Endodermal cell (in vitro differentiated cells): Measurements from ENCODE around the gene KRT76. TPM values are rescaled to one million over a fixed set of nuclear protein-coding genes. Genes with fewer than 3 reads are reported as not detected.

Source experiments
- DNase-seq: peaks from one replicate; pipeline ENCODE4 v3.0.0-alpha.2; 2017
- H3K27ac ChIP-seq: 2 replicates; pipeline ENCODE4 v1.5.1; 2013; ENCODE audit warnings: mild to moderate bottlenecking, low read depth, low read length, moderate library complexity
- H3K27me3 ChIP-seq: 2 replicates; pipeline ENCODE4 v1.6.1; 2013; ENCODE audit warnings: mild to moderate bottlenecking, low read length, moderate library complexity; ENCODE audit not compliant: insufficient read depth, control insufficient read depth, poor library complexity, severe bottlenecking
- H3K36me3 ChIP-seq: 2 replicates; pipeline ENCODE4 v1.7.0; 2013; ENCODE audit warnings: mild to moderate bottlenecking, low read length, moderate library complexity; ENCODE audit not compliant: control insufficient read depth, insufficient read depth
- H3K4me1 ChIP-seq: one replicate; pipeline ENCODE4 v1.7.0; 2013; ENCODE audit warnings: low read length; ENCODE audit not compliant: control insufficient read depth, insufficient read depth
- H3K4me3 ChIP-seq: 2 replicates; pipeline ENCODE4 v1.5.1; 2013; ENCODE audit warnings: mild to moderate bottlenecking, low read length, moderate library complexity
- H3K9ac ChIP-seq: 2 replicates; pipeline ENCODE4 v1.6.1; 2013; ENCODE audit warnings: mild to moderate bottlenecking, low read length, moderate library complexity; ENCODE audit not compliant: poor library complexity, severe bottlenecking; ENCODE audit errors: extremely low read depth
- H3K9me3 ChIP-seq: 2 replicates; pipeline ENCODE4 v1.6.1; 2013; ENCODE audit warnings: mild to moderate bottlenecking, low read length, moderate library complexity; ENCODE audit not compliant: control insufficient read depth
- H3K27ac Mint-ChIP-seq: 2 replicates; pipeline ENCODE4 v1.8.0; 2020; ENCODE audit warnings: mixed read lengths
- H3K27me3 Mint-ChIP-seq: 2 replicates; pipeline ENCODE4 v1.8.0; 2021; ENCODE audit warnings: mild to moderate bottlenecking, mixed read lengths; ENCODE audit not compliant: insufficient read depth
- H3K36me3 Mint-ChIP-seq: 2 replicates; pipeline ENCODE4 v1.8.0; 2020; ENCODE audit warnings: low read depth, mixed read lengths
- H3K4me1 Mint-ChIP-seq: 2 replicates; pipeline ENCODE4 v1.8.0; 2020; ENCODE audit warnings: mixed read lengths
- H3K4me3 Mint-ChIP-seq: 2 replicates; pipeline ENCODE4 v1.8.0; 2020; ENCODE audit warnings: mild to moderate bottlenecking, moderate library complexity, mixed read lengths
- H3K9me3 Mint-ChIP-seq: 2 replicates; pipeline ENCODE4 v1.8.0; 2020; ENCODE audit warnings: mild to moderate bottlenecking, mixed read lengths
- CTCF ChIP-seq: fragments of 200-600 bp; sonication (generic); conservative IDR thresholded peaks from 2 replicates; pipeline ENCODE4 v1.5.0; 2021; ENCODE audit warnings: antibody characterized with exemption, mild to moderate bottlenecking
- WGBS, 2 experiments: methylation state at CpG; one replicate each; pipeline versions ENCODE4 v1.1.5 to v1.1.7; 2013; ENCODE audit warnings: missing lambda C conversion rate in 2 of 2, mixed read lengths in 1 of 2; ENCODE audit not compliant: insufficient coverage in 1 of 2, insufficient read length in 1 of 2; 5-methylcytosine and 5-hydroxymethylcytosine counted together
- total RNA-seq, 2 donors: library from RNA; stranded (reverse); fragmentation: NEBNext Ultra II Directional in 1 of 2; extraction: Animal tissue kit (Norgen Biotek cat#: 25700) in 1 of 2; gene quantifications; 2 replicates in 1 of 2; 3 replicates in 1 of 2; pipeline ENCODE4 v1.2.1, GENCODE V29; 2021

The KRT76 gene
- total RNA-seq, 2 donors from 2014 or later = not detected

GRCh38 chr12:52748578-52748977 lies 28.6 kb downstream of the KRT76 start:
- H3K9me3 Mint-ChIP-seq = no peaks in the 10 kb centered on the region
- Histone ChIP-seq H3K27ac (no peak overlapping the region), H3K4me1 (no peaks in the 10 kb centered on the region), H3K4me3 (no peak overlapping the region), H3K9ac (no peak overlapping the region), H3K9me3 (no peaks in the 10 kb centered on the region), H3K27me3 (peaks cover 73% of the 10 kb centered on the region), H3K36me3 (no peaks in the 10 kb centered on the region)
- DNase-seq = no peak
- 84 to 85% methylated on average over 13 to 14 of the region's 14 CpGs for WGBS, 2 experiments
- H3K27ac Mint-ChIP-seq = no peak overlapping the region
- peaks cover 55% of the 10 kb centered on the region for H3K27me3 Mint-ChIP-seq
- H3K4me1 Mint-ChIP-seq = no peaks in the 10 kb centered on the region
- no peaks in the 10 kb centered on the region for H3K36me3 Mint-ChIP-seq
- no peak for TF ChIP-seq CTCF
- no peak overlapping the region for H3K4me3 Mint-ChIP-seq

DNA sequence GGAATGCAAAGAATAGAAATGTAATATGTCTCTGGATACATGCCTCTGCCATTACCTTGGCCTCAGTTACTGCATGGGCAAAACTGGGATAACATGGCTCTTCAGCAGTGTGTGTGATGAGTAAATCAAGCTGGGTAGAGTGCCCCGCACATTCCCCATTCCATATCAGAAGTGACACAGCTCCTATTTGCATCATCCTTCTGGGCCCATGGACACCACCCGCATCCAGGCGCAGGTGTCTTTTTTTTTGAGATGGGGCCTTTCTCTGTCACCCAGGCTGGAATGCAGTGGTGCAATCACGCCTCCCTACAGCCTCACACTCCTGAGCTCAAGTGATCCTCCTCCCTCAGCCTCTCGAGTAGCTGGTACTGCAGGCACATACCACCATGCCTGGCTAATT lies 31.6 kb downstream of the KRT76 start:
- Mint-ChIP-seq H3K9me3 (no peaks in the 10 kb centered on the region), H3K4me3 (no peak overlapping the region), H3K36me3 (no peaks in the 10 kb centered on the region), H3K27ac (no peak overlapping the region), H3K4me1 (no peaks in the 10 kb centered on the region), H3K27me3 (peaks cover 40% of the 10 kb centered on the region)
- Histone ChIP-seq H3K36me3 (no peaks in the 10 kb centered on the region), H3K27me3 (peaks cover 60% of the 10 kb centered on the region), H3K27ac (no peak overlapping the region), H3K9me3 (no peaks in the 10 kb centered on the region), H3K9ac (no peak overlapping the region), H3K4me1 (no peaks in the 10 kb centered on the region), H3K4me3 (no peak overlapping the region)
- no peak for DNase-seq
- 80 to 88% methylated on average over 3 to 5 of the region's 5 CpGs for WGBS, 2 experiments
- TF ChIP-seq CTCF = no peak

- H3K4me1 Mint-ChIP-seq = no peaks in the 10 kb centered on the region
- H3K9me3 Mint-ChIP-seq = no peaks in the 10 kb centered on the region
- H3K36me3 ChIP-seq = no peaks in the 10 kb centered on the region
Measured at GRCh38 chr12:52744493-52745156, 32.5 kb downstream of the KRT76 start.

More at GRCh38 chr12:52744493-52745156, 32.5 kb downstream of the KRT76 start:
- DNase-seq = no peak
- Mint-ChIP-seq H3K27me3 (peaks cover 41% of the 10 kb centered on the region), H3K4me3 (no peak overlapping the region), H3K27ac (no peak overlapping the region), H3K36me3 (no peaks in the 10 kb centered on the region)
- Histone ChIP-seq H3K9me3 (no peaks in the 10 kb centered on the region), H3K9ac (no peak overlapping the region), H3K27me3 (peaks cover 64% of the 10 kb centered on the region), H3K4me1 (no peaks in the 10 kb centered on the region), H3K27ac (no peak overlapping the region), H3K4me3 (no peak overlapping the region)
- TF ChIP-seq CTCF = no peak
- WGBS, 2 experiments = 93% methylated on average over 1 of the region's 1 CpG; no CpG with 5 or more reads in 1 of the 2 experiments
